ENCODE results near the gene FHOD3. TPM values are rescaled to one million over a fixed set of nuclear protein-coding genes. Genes with fewer than 3 reads are reported as not detected.

FHOD3 gene
- total and polyA plus RNA-seq, 2 experiments from 2014 or later: 2.7 to 8.7 TPM

DNA sequence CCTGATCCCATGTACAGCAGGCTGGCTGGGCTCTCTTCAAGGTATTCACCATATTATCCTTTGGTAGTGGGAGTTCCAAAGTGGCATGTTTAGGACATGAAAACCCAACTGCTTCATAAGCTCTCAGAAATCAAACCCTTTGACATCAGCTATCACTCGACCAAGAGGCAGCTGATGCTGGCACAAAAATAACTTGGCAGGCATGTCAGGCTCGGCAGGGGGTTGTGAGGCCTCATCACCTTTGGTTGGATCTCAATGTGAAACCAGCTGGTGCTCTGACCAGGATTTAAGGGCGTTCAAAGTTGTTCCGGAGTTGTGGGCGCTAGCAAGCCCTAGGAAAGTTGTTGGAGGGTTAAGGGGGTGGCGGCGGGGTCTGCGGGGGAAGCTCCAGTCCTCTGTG is 171.9 kb downstream of the FHOD3 start (continued):
- TF ChIP-seq, protein P1, sequence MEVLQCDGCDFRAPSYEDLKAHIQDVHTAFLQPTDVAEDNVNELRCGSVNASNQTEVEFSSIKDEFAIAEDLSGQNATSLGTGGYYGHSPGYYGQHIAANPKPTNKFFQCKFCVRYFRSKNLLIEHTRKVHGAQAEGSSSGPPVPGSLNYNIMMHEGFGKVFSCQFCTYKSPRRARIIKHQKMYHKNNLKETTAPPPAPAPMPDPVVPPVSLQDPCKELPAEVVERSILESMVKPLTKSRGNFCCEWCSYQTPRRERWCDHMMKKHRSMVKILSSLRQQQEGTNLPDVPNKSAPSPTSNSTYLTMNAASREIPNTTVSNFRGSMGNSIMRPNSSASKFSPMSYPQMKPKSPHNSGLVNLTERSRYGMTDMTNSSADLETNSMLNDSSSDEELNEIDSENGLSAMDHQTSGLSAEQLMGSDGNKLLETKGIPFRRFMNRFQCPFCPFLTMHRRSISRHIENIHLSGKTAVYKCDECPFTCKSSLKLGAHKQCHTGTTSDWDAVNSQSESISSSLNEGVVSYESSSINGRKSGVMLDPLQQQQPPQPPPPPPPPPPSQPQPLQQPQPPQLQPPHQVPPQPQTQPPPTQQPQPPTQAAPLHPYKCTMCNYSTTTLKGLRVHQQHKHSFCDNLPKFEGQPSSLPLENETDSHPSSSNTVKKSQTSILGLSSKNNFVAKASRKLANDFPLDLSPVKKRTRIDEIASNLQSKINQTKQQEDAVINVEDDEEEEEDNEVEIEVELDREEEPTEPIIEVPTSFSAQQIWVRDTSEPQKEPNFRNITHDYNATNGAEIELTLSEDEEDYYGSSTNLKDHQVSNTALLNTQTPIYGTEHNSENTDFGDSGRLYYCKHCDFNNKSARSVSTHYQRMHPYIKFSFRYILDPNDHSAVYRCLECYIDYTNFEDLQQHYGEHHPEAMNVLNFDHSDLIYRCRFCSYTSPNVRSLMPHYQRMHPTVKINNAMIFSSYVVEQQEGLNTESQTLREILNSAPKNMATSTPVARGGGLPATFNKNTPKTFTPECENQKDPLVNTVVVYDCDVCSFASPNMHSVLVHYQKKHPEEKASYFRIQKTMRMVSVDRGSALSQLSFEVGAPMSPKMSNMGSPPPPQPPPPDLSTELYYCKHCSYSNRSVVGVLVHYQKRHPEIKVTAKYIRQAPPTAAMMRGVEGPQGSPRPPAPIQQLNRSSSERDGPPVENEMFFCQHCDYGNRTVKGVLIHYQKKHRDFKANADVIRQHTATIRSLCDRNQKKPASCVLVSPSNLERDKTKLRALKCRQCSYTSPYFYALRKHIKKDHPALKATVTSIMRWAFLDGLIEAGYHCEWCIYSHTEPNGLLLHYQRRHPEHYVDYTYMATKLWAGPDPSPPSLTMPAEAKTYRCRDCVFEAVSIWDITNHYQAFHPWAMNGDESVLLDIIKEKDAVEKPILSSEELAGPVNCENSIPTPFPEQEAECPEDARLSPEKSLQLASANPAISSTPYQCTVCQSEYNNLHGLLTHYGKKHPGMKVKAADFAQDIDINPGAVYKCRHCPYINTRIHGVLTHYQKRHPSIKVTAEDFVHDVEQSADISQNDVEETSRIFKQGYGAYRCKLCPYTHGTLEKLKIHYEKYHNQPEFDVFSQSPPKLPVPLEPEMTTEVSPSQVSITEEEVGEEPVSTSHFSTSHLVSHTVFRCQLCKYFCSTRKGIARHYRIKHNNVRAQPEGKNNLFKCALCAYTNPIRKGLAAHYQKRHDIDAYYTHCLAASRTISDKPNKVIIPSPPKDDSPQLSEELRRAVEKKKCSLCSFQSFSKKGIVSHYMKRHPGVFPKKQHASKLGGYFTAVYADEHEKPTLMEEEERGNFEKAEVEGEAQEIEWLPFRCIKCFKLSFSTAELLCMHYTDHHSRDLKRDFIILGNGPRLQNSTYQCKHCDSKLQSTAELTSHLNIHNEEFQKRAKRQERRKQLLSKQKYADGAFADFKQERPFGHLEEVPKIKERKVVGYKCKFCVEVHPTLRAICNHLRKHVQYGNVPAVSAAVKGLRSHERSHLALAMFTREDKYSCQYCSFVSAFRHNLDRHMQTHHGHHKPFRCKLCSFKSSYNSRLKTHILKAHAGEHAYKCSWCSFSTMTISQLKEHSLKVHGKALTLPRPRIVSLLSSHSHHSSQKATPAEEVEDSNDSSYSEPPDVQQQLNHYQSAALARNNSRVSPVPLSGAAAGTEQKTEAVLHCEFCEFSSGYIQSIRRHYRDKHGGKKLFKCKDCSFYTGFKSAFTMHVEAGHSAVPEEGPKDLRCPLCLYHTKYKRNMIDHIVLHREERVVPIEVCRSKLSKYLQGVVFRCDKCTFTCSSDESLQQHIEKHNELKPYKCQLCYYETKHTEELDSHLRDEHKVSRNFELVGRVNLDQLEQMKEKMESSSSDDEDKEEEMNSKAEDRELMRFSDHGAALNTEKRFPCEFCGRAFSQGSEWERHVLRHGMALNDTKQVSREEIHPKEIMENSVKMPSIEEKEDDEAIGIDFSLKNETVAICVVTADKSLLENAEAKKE (CRISPR knock-in tag; IDR thresholded peaks at IDR 0.05): no peak
- no peak for TF ChIP-seq JUNB (IDR thresholded peaks at IDR 0.05; ENCODE audit: unreplicated experiment)
- TF ChIP-seq EZH2phosphoT487 (IDR thresholded peaks at IDR 0.05; ENCODE audit: unreplicated experiment): no peak

GRCh38 chr18:36470896-36471295 is 173.4 kb downstream of the FHOD3 start:
- Histone ChIP-seq H3K4me3 (no peak overlapping the region), H3K36me3 (ENCODE audit: insufficient read depth) (no peaks in the 10 kb centered on the region), H2AFZ (no peak overlapping the region), H3F3A (replicated peaks; ENCODE audit: low read depth) (no peaks in the 10 kb centered on the region), H3K79me2 (replicated peaks; ENCODE audit: insufficient read depth) (no peaks in the 10 kb centered on the region), H3K27me3 (ENCODE audit: insufficient read depth) (no peaks in the 10 kb centered on the region), H3K4me2 (peak overlapping the region; percentile 43; the same call in 1 of the 2 replicates), H3K27ac (ENCODE audit: low read depth) (no peak overlapping the region), H3K4me1 (ENCODE audit: insufficient read depth) (peaks cover 19% of the 10 kb centered on the region), H3K9me2 (ENCODE audit: insufficient read depth) (peaks cover 19% of the 10 kb centered on the region), H4K20me1 (replicated peaks; ENCODE audit: insufficient read depth) (no peaks in the 10 kb centered on the region)
- peaks cover 9% of the 10 kb centered on the region for H3K27me3 Mint-ChIP-seq (ENCODE audit: insufficient read depth, low read depth, poor library complexity)
- H3K4me1 Mint-ChIP-seq: peaks cover 42% of the 10 kb centered on the region
- peak; percentile 42; the same call in 2 of the 3 replicates for ATAC-seq
- H3K9me3 Mint-ChIP-seq: no peaks in the 10 kb centered on the region
- no peaks in the 10 kb centered on the region for H3K36me3 Mint-ChIP-seq (ENCODE audit: low read depth)
- H3K27ac Mint-ChIP-seq: no peak overlapping the region
- no peak for DNase-seq (ENCODE audit: low spot score)
- H3K4me3 Mint-ChIP-seq: no peak overlapping the region
- TF ChIP-seq STAT1 (IDR thresholded peaks at IDR 0.05; ENCODE audit: unreplicated experiment) (no peak), EZH2phosphoT487 (IDR thresholded peaks at IDR 0.05; ENCODE audit: unreplicated experiment) (no peak), POLR2AphosphoS5 (IDR thresholded peaks at IDR 0.05; ENCODE audit: low read depth) (no peak), CREB1 (CRISPR knock-in tag; IDR thresholded peaks at IDR 0.05; ENCODE audit: low read depth) (no peak), NANOG (IDR thresholded peaks at IDR 0.05; ENCODE audit: borderline replicate concordance) (no peak), ZNF114 (CRISPR knock-in tag; IDR thresholded peaks at IDR 0.05) (no peak), ZNF331 (CRISPR knock-in tag; IDR thresholded peaks at IDR 0.05; ENCODE audit: low read depth) (no peak)
- TF ChIP-seq, protein P2, sequence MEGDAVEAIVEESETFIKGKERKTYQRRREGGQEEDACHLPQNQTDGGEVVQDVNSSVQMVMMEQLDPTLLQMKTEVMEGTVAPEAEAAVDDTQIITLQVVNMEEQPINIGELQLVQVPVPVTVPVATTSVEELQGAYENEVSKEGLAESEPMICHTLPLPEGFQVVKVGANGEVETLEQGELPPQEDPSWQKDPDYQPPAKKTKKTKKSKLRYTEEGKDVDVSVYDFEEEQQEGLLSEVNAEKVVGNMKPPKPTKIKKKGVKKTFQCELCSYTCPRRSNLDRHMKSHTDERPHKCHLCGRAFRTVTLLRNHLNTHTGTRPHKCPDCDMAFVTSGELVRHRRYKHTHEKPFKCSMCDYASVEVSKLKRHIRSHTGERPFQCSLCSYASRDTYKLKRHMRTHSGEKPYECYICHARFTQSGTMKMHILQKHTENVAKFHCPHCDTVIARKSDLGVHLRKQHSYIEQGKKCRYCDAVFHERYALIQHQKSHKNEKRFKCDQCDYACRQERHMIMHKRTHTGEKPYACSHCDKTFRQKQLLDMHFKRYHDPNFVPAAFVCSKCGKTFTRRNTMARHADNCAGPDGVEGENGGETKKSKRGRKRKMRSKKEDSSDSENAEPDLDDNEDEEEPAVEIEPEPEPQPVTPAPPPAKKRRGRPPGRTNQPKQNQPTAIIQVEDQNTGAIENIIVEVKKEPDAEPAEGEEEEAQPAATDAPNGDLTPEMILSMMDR (conservative IDR thresholded peaks at IDR 0.05; ENCODE audit: low read depth in 2 of 2): no peak
